Posterior vena cava (tissue), 2 donors: ENCODE results near the gene PSMD4. TPM values are rescaled to one million over a fixed set of nuclear protein-coding genes. Genes with fewer than 3 reads are reported as not detected.
"Not testable (repeated sequence)": the region's sequence is repeated elsewhere in the genome, so short reads cannot be mapped to it uniquely, and the experiment has no call there.

ENCODE experiments used
- DNase-seq: peaks from one replicate; pipeline ENCODE4 v3.0.0-alpha.2; 2020; ENCODE audit warnings: low spot score
- intact Hi-C, 2 donors: fragments of 100-400 bp; cut with DNase I; formaldehyde crosslinking; loops; one replicate each; pipeline versions ENCODE4 v1.14.1 to v1.14.2; 2022 to 2023
- long read RNA-seq, 2 donors: library from polyadenylated mRNA; unstranded; transcript quantifications; one replicate each; pipeline ENCODE4 v2.0.0, GENCODE V29; 2020 to 2021
- total RNA-seq, 2 donors: library from RNA; stranded (reverse); fragmentation: NEBNext Ultra II Directional; extraction: Animal tissue kit (Norgen Biotek cat#: 25700); gene quantifications; one replicate each; pipeline ENCODE4 v1.2.1, GENCODE V29; 2021
- donor health status: DM: yes; HTN: yes; CAD: no.
- donor health status: DM: yes; HTN: yes; CAD: no.

The PSMD4 gene
- total RNA-seq, result 100 to 1,000 TPM; 131 to 139 TPM
- long read RNA-seq, donor 1, transcript PSMD4-202 (10 exons, 1,350 nt), result major isoform, 43 of 53 reads
- long read RNA-seq, donor 1, partial matches to known transcripts, result 5 of 53 reads
- long read RNA-seq, donor 1, other reads (novel, unspliced or antisense), result 3 of 53 reads
- long read RNA-seq, donor 2, transcript PSMD4-201 (10 exons, 1,333 nt), result minor isoform, 22 of 565 reads
- long read RNA-seq, donor 2, transcript PSMD4-202 (10 exons, 1,350 nt), result major isoform, 479 of 565 reads
- long read RNA-seq, donor 2, partial matches to known transcripts, result 8 of 565 reads
- long read RNA-seq, donor 2, other reads (novel, unspliced or antisense), result 56 of 565 reads

- peak; percentile 98 for DNase-seq
- intact Hi-C loops, result loop anchor here (5.0 kb wide), 1 partner anchor 57 kb away; the partner anchor contains the start of gene PIP5K1A (in 2 of the 2)
Observed at GRCh38 chr1:151254217-151255213, at the start of gene PSMD4. Gene PSMD4 (plus strand): TSS chr1:151254734. CDS start chr1:151254783, 49 bp downstream.

GRCh38 chr1:151205381-151205965, 49.1 kb upstream of the PSMD4 start:
- intact Hi-C loops, DNase-seq: not testable (repeated sequence)

- intact Hi-C loops, result loop anchor here in 1 of 2 donors (5.0 kb wide), 1 partner anchor 36 kb away; no protein-coding TSS in a partner anchor
- no peak for DNase-seq
Observed at GRCh38 chr1:151210830-151211229, 43.7 kb upstream of the PSMD4 start.

- intact Hi-C loops, result loop anchor here in 1 of 2 donors (5.0 kb wide), 1 partner anchor 35 kb away; no protein-coding TSS in a partner anchor
Observed at GRCh38 chr1:151211972-151212705, 42.4 kb upstream of the PSMD4 start.

GRCh38 chr1:151213560-151213959, 41.0 kb upstream of the PSMD4 start:
- intact Hi-C loops, result loop anchor here in 1 of 2 donors (5.0 kb wide), 1 partner anchor 34 kb away; no protein-coding TSS in a partner anchor
- no peak for DNase-seq

More at GRCh38 chr1:151211972-151212705, 42.4 kb upstream of the PSMD4 start:
- no peak for DNase-seq

GRCh38 chr1:151221616-151222015, 32.9 kb upstream of the PSMD4 start:
- intact Hi-C loops, result no loop called here
- no peak for DNase-seq

- no peak for DNase-seq
- intact Hi-C loops, result no loop called here
Observed at GRCh38 chr1:151222130-151222529, 32.4 kb upstream of the PSMD4 start.

GRCh38 chr1:151235235-151235634, 19.3 kb upstream of the PSMD4 start:
- intact Hi-C loops, result no loop called here
- no peak for DNase-seq

- DNase-seq, result no peak
- intact Hi-C loops, result no loop called here
Observed at GRCh38 chr1:151237678-151238466, 16.7 kb upstream of the PSMD4 start.

- DNase-seq, result no peak
Observed at GRCh38 chr1:151238467-151238739, 16.1 kb upstream of the PSMD4 start.

GRCh38 chr1:151242442-151242841, 12.1 kb upstream of the PSMD4 start:
- no peak for DNase-seq
- intact Hi-C loops, result no loop called here

More at GRCh38 chr1:151238467-151238739, 16.1 kb upstream of the PSMD4 start:
- intact Hi-C loops, result no loop called here

- intact Hi-C loops, result no loop called here
- DNase-seq, result peak; percentile 15
Observed at GRCh38 chr1:151243683-151244216, 10.8 kb upstream of the PSMD4 start.

GRCh38 chr1:151246786-151247185, 7.7 kb upstream of the PSMD4 start:
- DNase-seq, result no peak
- intact Hi-C loops, result loop anchor here in 1 of 2 donors (5.0 kb wide), 1 partner anchor 34 kb away; no protein-coding TSS in a partner anchor

GRCh38 chr1:151251656-151252470, 2.7 kb upstream of the PSMD4 start:
- intact Hi-C loops, result loop anchor here (5.0 kb wide), 1 partner anchor 55 kb away; the partner anchor contains the start of gene PIP5K1A (in 2 of the 2)
- DNase-seq, result no peak

GRCh38 chr1:151255381-151255780, 847 bp downstream of the PSMD4 start:
- intact Hi-C loops, result no loop called here
- no peak for DNase-seq

- intact Hi-C loops, result no loop called here
- DNase-seq, result no peak
Observed at GRCh38 chr1:151259351-151259750, 4.8 kb downstream of the PSMD4 start.
